HFFc6 (cell line): ENCODE measurements around the gene OR1N1. TPM values are rescaled to one million over a fixed set of nuclear protein-coding genes. Genes with fewer than 3 reads are reported as not detected.

Experiments
- DNase-seq: peaks from one replicate; pipeline ENCODE4 v3.0.0-alpha.2; 2018
- H3K27ac Mint-ChIP-seq: 2 replicates; pipeline ENCODE4 v1.8.0; 2020; ENCODE audit warnings: mild to moderate bottlenecking, mixed read lengths
- H3K27me3 Mint-ChIP-seq: 2 replicates; pipeline ENCODE4 v1.8.0; 2021; ENCODE audit warnings: mild to moderate bottlenecking, moderate library complexity, mixed read lengths; ENCODE audit not compliant: insufficient read depth
- H3K36me3 Mint-ChIP-seq: 2 replicates; pipeline ENCODE4 v1.8.0; 2021; ENCODE audit warnings: low read depth, mixed read lengths
- H3K4me1 Mint-ChIP-seq: 2 replicates; pipeline ENCODE4 v1.8.0; 2020; ENCODE audit warnings: low read depth, mixed read lengths
- H3K4me3 Mint-ChIP-seq: 2 replicates; pipeline ENCODE4 v1.8.0; 2020; ENCODE audit warnings: mild to moderate bottlenecking, moderate library complexity, mixed read lengths
- H3K9me3 Mint-ChIP-seq: 2 replicates; pipeline ENCODE4 v1.8.0; 2020; ENCODE audit warnings: mild to moderate bottlenecking, mixed read lengths
- total RNA-seq, 6 experiments: library from RNA; stranded (reverse); fragmentation: NEBNext Ultra II Directional; extraction: Animal tissue kit (Norgen Biotek cat#: 25700); gene quantifications; 2 replicates in 1 of 6; 3 replicates in 5 of 6; pipeline ENCODE4 v1.2.3, GENCODE V29; 2021
- TF ChIP-seq, protein P1 (sequence below): fragments of 200-600 bp; sonication (generic); IDR thresholded peaks from 2 replicates; pipeline ENCODE4 v1.5.0; 2021; ENCODE audit warnings: antibody characterized with exemption, mild to moderate bottlenecking

Gene OR1N1
- total RNA-seq, 6 experiments from 2014 or later: not detected

DNA sequence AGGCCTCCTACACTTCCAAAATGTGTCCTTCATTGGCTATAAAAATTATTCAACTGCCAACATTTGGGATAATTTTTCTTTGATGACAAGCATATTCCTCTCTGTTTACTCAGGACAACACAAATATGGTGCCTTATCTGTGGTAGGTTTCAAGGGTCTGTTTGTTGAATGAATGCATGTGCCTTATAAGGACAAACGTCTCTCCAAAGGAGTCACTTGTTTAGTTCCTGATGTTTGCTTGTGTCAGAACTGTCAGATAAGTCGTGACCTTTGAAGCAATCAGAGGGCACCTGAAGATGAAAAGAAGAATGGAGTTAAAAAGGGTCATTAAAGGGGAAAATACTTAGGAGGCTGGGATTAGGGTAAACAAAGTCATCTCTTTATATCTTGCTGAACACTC lies 20.1 kb downstream of the OR1N1 start:
- Mint-ChIP-seq H3K27ac (no peak overlapping the region), H3K4me1 (no peaks in the 10 kb centered on the region), H3K9me3 (no peaks in the 10 kb centered on the region), H3K4me3 (no peak overlapping the region), H3K36me3 (no peaks in the 10 kb centered on the region), H3K27me3 (peaks cover 18% of the 10 kb centered on the region)
- no peak for DNase-seq
- TF ChIP-seq, protein P1, sequence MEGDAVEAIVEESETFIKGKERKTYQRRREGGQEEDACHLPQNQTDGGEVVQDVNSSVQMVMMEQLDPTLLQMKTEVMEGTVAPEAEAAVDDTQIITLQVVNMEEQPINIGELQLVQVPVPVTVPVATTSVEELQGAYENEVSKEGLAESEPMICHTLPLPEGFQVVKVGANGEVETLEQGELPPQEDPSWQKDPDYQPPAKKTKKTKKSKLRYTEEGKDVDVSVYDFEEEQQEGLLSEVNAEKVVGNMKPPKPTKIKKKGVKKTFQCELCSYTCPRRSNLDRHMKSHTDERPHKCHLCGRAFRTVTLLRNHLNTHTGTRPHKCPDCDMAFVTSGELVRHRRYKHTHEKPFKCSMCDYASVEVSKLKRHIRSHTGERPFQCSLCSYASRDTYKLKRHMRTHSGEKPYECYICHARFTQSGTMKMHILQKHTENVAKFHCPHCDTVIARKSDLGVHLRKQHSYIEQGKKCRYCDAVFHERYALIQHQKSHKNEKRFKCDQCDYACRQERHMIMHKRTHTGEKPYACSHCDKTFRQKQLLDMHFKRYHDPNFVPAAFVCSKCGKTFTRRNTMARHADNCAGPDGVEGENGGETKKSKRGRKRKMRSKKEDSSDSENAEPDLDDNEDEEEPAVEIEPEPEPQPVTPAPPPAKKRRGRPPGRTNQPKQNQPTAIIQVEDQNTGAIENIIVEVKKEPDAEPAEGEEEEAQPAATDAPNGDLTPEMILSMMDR: no peak

DNA sequence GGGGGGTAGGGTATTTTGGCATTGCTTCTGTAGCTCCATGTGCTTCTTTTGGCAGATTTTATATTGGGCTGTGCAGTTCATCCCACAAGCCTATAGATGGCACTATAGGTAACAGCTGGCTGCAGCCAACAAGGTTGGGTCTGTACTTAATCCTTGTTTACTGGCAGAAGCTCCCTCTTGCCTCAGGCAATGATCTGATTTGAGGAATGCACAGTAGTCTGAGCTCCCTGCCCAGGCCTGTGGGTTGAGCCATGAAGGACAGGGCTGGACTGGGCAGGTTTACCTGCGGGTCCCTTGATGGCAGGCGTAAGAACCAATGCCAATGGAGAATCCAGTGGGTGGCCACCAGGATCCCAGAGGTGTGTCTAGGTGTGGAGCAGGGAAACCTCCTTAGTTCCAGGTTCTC lies 28.2 kb downstream of the OR1N1 start:
- H3K27me3 Mint-ChIP-seq: peaks cover 17% of the 10 kb centered on the region
- no peaks in the 10 kb centered on the region for H3K9me3 Mint-ChIP-seq
- TF ChIP-seq, protein P1: peak; percentile 84
- H3K4me3 Mint-ChIP-seq: no peak overlapping the region
- peak; percentile 75 for DNase-seq
- no peak overlapping the region for H3K27ac Mint-ChIP-seq
- H3K4me1 Mint-ChIP-seq: no peaks in the 10 kb centered on the region
- no peaks in the 10 kb centered on the region for H3K36me3 Mint-ChIP-seq

- H3K9me3 Mint-ChIP-seq: no peaks in the 10 kb centered on the region
- peaks cover 13% of the 10 kb centered on the region for H3K27me3 Mint-ChIP-seq
These were observed 48.0 kb downstream of the OR1N1 start for GRCh38 chr9:122479062-122479461.

GRCh38 chr9:122477826-122478225 lies 49.3 kb downstream of the OR1N1 start, which contains the start of gene OR1J1:
Gene OR1J1 (minus strand): TSS chr9:122477926. CDS start chr9:122477926, 0 bp downstream.
- no peak within 1 kb of the TSS for H3K4me3 Mint-ChIP-seq

More at GRCh38 chr9:122479062-122479461, 48.0 kb downstream of the OR1N1 start:
- no peak for DNase-seq
- TF ChIP-seq, protein P1: no peak
- Mint-ChIP-seq H3K27ac (no peak overlapping the region), H3K36me3 (no peaks in the 10 kb centered on the region), H3K4me1 (no peaks in the 10 kb centered on the region), H3K4me3 (no peak overlapping the region)

DNA sequence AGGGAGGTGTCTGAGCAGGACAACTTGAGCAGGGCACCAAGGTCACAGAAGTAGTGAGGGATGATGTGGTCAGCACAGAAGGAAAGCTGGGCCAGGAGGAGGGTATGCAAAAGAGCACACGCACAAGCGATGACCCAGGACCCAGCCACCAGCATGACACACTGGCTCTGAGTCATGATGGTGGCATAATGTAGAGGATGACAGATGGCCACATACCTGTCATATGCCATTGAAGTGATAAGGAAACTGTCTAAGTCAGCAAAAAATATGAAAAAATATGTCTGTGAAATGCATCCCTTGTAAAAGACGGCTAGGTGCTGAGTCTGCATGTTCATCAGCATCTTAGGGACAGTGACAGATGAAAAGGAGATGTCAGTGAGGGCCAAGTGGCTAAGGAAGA lies 49.7 kb downstream of the OR1N1 start:
- Mint-ChIP-seq H3K27me3 (peaks cover 13% of the 10 kb centered on the region), H3K27ac (no peak overlapping the region), H3K4me1 (no peaks in the 10 kb centered on the region), H3K9me3 (no peaks in the 10 kb centered on the region), H3K36me3 (no peaks in the 10 kb centered on the region), H3K4me3 (no peak overlapping the region)
- TF ChIP-seq, protein P1: no peak
- no peak for DNase-seq

More at GRCh38 chr9:122477826-122478225, 49.3 kb downstream of the OR1N1 start, which contains the start of gene OR1J1:
- Mint-ChIP-seq H3K4me1 (no peaks in the 10 kb centered on the region), H3K27me3 (peaks cover 13% of the 10 kb centered on the region), H3K27ac (no peak within 1 kb of the TSS), H3K9me3 (no peaks in the 10 kb centered on the region), H3K36me3 (no peaks in the 10 kb centered on the region)
- TF ChIP-seq, protein P1: no peak
- no peak for DNase-seq

Other genes with a start within 250 kb of the OR1N1 start
- 100 to 1,000 TPM in 3 of 6 experiments, 10 to 100 TPM in 3; 33.0 to 122 (median 102) TPM for gene PTGS1, start 156.3 kb downstream of the OR1N1 start, total RNA-seq
- not detected for gene OR1J1, start 49.4 kb downstream of the OR1N1 start, total RNA-seq
- not detected for gene OR1J2, start 16.5 kb downstream of the OR1N1 start, total RNA-seq
- not detected for gene OR1J4, start 8.2 kb downstream of the OR1N1 start, total RNA-seq
- not detected for gene OR1N2, start 25.8 kb upstream of the OR1N1 start, total RNA-seq
- gene OR1L8, start 56.1 kb upstream of the OR1N1 start, total RNA-seq: not detected
- not detected for gene OR1Q1, start 87.4 kb upstream of the OR1N1 start, total RNA-seq
- gene OR1B1, start 130.3 kb upstream of the OR1N1 start, total RNA-seq: not detected
- gene OR1L1, start 134.4 kb upstream of the OR1N1 start, total RNA-seq: not detected
- not detected for gene OR1L3, start 147.8 kb upstream of the OR1N1 start, total RNA-seq
- not detected for gene OR1L4, start 196.7 kb upstream of the OR1N1 start, total RNA-seq
- not detected for gene OR1L6, start 215.0 kb upstream of the OR1N1 start, total RNA-seq